Measurements from ENCODE around the gene NAT9. TPM values are rescaled to one million over a fixed set of nuclear protein-coding genes. Genes with fewer than 3 reads are reported as not detected.

Gene NAT9
- total and polyA plus RNA-seq, 2 experiments from 2014 or later, result 37.3 to 37.5 TPM

DNA sequence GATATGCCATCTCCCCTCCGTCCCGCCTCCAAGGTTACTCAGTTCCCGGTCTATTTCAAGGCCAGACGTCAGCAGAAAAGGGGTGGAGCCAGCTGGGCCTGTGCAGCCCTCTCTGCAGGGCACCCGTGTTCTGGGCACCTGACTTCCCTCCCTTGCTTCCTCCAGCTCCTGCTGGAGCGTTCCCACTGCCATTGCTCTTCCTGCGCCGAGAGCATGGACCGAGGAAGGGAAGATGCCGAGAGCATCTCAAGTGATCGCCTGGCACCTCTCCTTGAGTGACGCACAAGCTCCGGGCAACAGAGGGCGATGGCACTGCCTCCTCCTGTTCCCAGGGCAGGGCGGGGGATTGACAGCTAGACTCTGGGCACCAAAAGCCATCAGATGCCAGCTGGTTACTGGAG lies 29.4 kb upstream of the NAT9 start (continued):
- TF ChIP-seq, protein P1, sequence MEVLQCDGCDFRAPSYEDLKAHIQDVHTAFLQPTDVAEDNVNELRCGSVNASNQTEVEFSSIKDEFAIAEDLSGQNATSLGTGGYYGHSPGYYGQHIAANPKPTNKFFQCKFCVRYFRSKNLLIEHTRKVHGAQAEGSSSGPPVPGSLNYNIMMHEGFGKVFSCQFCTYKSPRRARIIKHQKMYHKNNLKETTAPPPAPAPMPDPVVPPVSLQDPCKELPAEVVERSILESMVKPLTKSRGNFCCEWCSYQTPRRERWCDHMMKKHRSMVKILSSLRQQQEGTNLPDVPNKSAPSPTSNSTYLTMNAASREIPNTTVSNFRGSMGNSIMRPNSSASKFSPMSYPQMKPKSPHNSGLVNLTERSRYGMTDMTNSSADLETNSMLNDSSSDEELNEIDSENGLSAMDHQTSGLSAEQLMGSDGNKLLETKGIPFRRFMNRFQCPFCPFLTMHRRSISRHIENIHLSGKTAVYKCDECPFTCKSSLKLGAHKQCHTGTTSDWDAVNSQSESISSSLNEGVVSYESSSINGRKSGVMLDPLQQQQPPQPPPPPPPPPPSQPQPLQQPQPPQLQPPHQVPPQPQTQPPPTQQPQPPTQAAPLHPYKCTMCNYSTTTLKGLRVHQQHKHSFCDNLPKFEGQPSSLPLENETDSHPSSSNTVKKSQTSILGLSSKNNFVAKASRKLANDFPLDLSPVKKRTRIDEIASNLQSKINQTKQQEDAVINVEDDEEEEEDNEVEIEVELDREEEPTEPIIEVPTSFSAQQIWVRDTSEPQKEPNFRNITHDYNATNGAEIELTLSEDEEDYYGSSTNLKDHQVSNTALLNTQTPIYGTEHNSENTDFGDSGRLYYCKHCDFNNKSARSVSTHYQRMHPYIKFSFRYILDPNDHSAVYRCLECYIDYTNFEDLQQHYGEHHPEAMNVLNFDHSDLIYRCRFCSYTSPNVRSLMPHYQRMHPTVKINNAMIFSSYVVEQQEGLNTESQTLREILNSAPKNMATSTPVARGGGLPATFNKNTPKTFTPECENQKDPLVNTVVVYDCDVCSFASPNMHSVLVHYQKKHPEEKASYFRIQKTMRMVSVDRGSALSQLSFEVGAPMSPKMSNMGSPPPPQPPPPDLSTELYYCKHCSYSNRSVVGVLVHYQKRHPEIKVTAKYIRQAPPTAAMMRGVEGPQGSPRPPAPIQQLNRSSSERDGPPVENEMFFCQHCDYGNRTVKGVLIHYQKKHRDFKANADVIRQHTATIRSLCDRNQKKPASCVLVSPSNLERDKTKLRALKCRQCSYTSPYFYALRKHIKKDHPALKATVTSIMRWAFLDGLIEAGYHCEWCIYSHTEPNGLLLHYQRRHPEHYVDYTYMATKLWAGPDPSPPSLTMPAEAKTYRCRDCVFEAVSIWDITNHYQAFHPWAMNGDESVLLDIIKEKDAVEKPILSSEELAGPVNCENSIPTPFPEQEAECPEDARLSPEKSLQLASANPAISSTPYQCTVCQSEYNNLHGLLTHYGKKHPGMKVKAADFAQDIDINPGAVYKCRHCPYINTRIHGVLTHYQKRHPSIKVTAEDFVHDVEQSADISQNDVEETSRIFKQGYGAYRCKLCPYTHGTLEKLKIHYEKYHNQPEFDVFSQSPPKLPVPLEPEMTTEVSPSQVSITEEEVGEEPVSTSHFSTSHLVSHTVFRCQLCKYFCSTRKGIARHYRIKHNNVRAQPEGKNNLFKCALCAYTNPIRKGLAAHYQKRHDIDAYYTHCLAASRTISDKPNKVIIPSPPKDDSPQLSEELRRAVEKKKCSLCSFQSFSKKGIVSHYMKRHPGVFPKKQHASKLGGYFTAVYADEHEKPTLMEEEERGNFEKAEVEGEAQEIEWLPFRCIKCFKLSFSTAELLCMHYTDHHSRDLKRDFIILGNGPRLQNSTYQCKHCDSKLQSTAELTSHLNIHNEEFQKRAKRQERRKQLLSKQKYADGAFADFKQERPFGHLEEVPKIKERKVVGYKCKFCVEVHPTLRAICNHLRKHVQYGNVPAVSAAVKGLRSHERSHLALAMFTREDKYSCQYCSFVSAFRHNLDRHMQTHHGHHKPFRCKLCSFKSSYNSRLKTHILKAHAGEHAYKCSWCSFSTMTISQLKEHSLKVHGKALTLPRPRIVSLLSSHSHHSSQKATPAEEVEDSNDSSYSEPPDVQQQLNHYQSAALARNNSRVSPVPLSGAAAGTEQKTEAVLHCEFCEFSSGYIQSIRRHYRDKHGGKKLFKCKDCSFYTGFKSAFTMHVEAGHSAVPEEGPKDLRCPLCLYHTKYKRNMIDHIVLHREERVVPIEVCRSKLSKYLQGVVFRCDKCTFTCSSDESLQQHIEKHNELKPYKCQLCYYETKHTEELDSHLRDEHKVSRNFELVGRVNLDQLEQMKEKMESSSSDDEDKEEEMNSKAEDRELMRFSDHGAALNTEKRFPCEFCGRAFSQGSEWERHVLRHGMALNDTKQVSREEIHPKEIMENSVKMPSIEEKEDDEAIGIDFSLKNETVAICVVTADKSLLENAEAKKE (CRISPR knock-in tag; IDR thresholded peaks at IDR 0.05), result no peak
- TF ChIP-seq EZH2phosphoT487 (IDR thresholded peaks at IDR 0.05; ENCODE audit: unreplicated experiment) (no peak), ZNF331 (CRISPR knock-in tag; IDR thresholded peaks at IDR 0.05; ENCODE audit: low read depth) (no peak), CREB1 (CRISPR knock-in tag; IDR thresholded peaks at IDR 0.05; ENCODE audit: low read depth) (no peak), EZH2 (IDR thresholded peaks at IDR 0.05; ENCODE audit: low read depth, unreplicated experiment) (no peak), ZNF114 (CRISPR knock-in tag; IDR thresholded peaks at IDR 0.05) (no peak), POLR2AphosphoS5 (IDR thresholded peaks at IDR 0.05; ENCODE audit: low read depth) (no peak)
- TF ChIP-seq, protein P2, sequence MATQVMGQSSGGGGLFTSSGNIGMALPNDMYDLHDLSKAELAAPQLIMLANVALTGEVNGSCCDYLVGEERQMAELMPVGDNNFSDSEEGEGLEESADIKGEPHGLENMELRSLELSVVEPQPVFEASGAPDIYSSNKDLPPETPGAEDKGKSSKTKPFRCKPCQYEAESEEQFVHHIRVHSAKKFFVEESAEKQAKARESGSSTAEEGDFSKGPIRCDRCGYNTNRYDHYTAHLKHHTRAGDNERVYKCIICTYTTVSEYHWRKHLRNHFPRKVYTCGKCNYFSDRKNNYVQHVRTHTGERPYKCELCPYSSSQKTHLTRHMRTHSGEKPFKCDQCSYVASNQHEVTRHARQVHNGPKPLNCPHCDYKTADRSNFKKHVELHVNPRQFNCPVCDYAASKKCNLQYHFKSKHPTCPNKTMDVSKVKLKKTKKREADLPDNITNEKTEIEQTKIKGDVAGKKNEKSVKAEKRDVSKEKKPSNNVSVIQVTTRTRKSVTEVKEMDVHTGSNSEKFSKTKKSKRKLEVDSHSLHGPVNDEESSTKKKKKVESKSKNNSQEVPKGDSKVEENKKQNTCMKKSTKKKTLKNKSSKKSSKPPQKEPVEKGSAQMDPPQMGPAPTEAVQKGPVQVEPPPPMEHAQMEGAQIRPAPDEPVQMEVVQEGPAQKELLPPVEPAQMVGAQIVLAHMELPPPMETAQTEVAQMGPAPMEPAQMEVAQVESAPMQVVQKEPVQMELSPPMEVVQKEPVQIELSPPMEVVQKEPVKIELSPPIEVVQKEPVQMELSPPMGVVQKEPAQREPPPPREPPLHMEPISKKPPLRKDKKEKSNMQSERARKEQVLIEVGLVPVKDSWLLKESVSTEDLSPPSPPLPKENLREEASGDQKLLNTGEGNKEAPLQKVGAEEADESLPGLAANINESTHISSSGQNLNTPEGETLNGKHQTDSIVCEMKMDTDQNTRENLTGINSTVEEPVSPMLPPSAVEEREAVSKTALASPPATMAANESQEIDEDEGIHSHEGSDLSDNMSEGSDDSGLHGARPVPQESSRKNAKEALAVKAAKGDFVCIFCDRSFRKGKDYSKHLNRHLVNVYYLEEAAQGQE (IDR thresholded peaks at IDR 0.05; ENCODE audit: unreplicated experiment), result no peak
